HEK293T (cell line): ENCODE data around the gene TFF2.

Source experiments
- CTCF ChIA-PET: fragments of 350-600 bp; formaldehyde crosslinking; extraction: SDS; loops from one replicate; lab custom pipeline; 2021; ENCODE audit warnings: antibody characterized with exemption, inconsistent platforms; lab: Yijun Ruan, JAX
- POLR2A ChIA-PET: fragments of 350-600 bp; formaldehyde crosslinking; extraction: SDS; loops from one replicate; lab custom pipeline; 2020; ENCODE audit warnings: antibody characterized with exemption, inconsistent platforms; lab: Yijun Ruan, JAX
- DNase-seq: peaks from one replicate; pipeline ENCODE4 v3.0.0; 2012; ENCODE audit warnings: mixed read lengths; ENCODE audit errors: extremely low spot score
- ARNT ChIP-seq: fragments of 450-650 bp; IDR thresholded peaks from 2 replicates; pipeline ENCODE4 v1.6.1; 2017; ENCODE audit warnings: mild to moderate bottlenecking
- BHLHE40 ChIP-seq: fragments of 450-650 bp; IDR thresholded peaks from 2 replicates; pipeline ENCODE4 v1.6.1; 2016; ENCODE audit warnings: mild to moderate bottlenecking, moderate library complexity, borderline replicate concordance
- CTBP1 ChIP-seq: fragments of 450-650 bp; IDR thresholded peaks from 2 replicates; pipeline ENCODE4 v1.6.1; 2016; ENCODE audit warnings: borderline replicate concordance
- ELF4 ChIP-seq: fragments of 450-650 bp; IDR thresholded peaks from 2 replicates; pipeline ENCODE4 v1.6.1; 2017; ENCODE audit warnings: antibody characterized with exemption
- FOXA1 ChIP-seq: fragments of 450-650 bp; IDR thresholded peaks from 2 replicates; pipeline ENCODE4 v1.6.1; 2016; ENCODE audit warnings: mild to moderate bottlenecking
- FOXK2 ChIP-seq: fragments of 450-650 bp; IDR thresholded peaks from 2 replicates; pipeline ENCODE4 v1.6.1; 2016; ENCODE audit warnings: mild to moderate bottlenecking
- FOXM1 ChIP-seq: fragments of 450-650 bp; IDR thresholded peaks from 2 replicates; pipeline ENCODE4 v1.6.1; 2017; ENCODE audit warnings: mild to moderate bottlenecking, borderline replicate concordance
- HDGF ChIP-seq: fragments of 450-650 bp; IDR thresholded peaks from 2 replicates; pipeline ENCODE4 v1.6.1; 2017; ENCODE audit warnings: antibody characterized with exemption, borderline replicate concordance
- L3MBTL2 ChIP-seq: fragments of 450-650 bp; conservative IDR thresholded peaks from 2 replicates; pipeline ENCODE4 v1.6.1; 2016; ENCODE audit warnings: mild to moderate bottlenecking
- LEF1 ChIP-seq: fragments of 450-650 bp; IDR thresholded peaks from 2 replicates; pipeline ENCODE4 v1.6.1; 2017; ENCODE audit warnings: mild to moderate bottlenecking, borderline replicate concordance
- NFRKB ChIP-seq: fragments of 450-650 bp; IDR thresholded peaks from 2 replicates; pipeline ENCODE4 v1.6.1; 2016; ENCODE audit warnings: mild to moderate bottlenecking, moderate library complexity
- PKNOX1 ChIP-seq: fragments of 450-650 bp; IDR thresholded peaks from 2 replicates; pipeline ENCODE4 v1.6.1; 2016
- SP1 ChIP-seq: fragments of 450-650 bp; IDR thresholded peaks from 2 replicates; pipeline ENCODE4 v1.6.1; 2017
- SUZ12 ChIP-seq: fragments of 450-650 bp; IDR thresholded peaks from 2 replicates; pipeline ENCODE4 v1.6.1; 2016; ENCODE audit warnings: mild to moderate bottlenecking
- TARDBP ChIP-seq: fragments of 450-650 bp; IDR thresholded peaks from 2 replicates; pipeline ENCODE4 v1.6.1; 2016
- ZNF384 ChIP-seq: fragments of 450-650 bp; IDR thresholded peaks from 2 replicates; pipeline ENCODE4 v1.6.1; 2016

Gene TFF2

GRCh38 chr21:42303443-42303842, 47.4 kb downstream of the TFF2 start:
- no peak for DNase-seq
- ChIA-PET POLR2A (no interaction called here), CTCF (no interaction called here)
- TF ChIP-seq FOXA1 (no peak), FOXM1 (no peak), FOXK2 (no peak), ELF4 (no peak), BHLHE40 (no peak), L3MBTL2 (no peak)

DNA sequence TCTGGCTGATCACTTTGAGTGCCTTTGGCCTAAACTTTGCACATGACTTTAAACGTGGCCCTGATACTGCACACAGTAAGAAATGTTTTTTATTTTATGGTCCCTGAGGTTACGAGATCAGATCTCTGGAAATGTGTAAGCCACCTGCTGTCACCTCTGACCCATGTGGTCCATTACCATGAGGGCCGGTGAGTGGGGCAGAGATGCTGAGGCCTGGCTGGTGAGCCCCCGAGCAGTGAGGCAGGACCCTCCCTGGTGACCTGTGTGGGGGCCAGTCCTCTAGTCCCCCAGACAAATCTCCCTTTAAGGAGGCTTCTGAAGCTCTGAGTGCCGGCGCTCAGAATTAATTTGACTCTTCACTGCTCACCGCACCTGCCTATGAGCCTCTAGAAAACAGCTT, 48.0 kb downstream of the TFF2 start:
- TF ChIP-seq L3MBTL2, result no peak
- no peak for TF ChIP-seq ELF4
- CTCF ChIA-PET, result no interaction called here
- POLR2A ChIA-PET, result no interaction called here
- DNase-seq, result no peak

- CTCF ChIA-PET, result no interaction called here
- no peak for DNase-seq
These were observed 48.6 kb downstream of the TFF2 start for GRCh38 chr21:42302076-42302650.

DNA sequence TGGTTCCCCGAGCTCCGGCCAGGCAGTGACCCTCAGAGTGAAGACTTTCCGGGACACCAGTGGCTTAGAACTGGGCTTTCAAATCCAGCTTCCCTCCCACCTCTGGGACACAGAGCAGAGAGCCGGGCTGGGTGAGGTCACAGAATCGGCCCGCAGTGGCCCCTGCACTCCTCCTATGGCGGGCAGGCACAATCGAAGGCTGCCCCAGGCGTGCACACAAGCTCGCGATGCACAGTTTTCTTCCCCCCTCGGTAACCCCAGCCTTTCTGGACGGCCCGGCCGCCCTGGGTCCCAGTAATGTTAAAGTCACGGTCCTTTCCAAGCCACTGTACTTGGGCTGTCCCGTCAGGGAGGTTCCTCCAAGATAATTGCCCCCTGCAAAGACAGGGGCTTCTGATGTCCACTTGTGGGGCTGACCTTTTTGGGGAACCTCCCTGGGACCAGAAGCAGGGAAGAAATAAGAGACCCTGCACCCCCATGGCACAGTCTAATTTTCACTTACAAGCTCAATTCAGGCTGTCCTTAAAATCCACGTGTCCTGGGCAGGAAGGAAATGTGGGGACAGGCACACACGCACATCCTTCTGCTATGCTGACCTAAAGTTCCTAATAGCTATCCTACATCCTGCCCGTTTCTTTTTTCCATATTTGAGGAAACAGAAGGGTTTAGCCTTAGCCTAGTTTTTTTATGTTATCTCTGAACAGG, 49.3 kb downstream of the TFF2 start:
- CTCF ChIA-PET, result interaction anchor here (1.1 kb wide), 1 partner anchor 9 kb away, joined by 4 read pairs; no protein-coding TSS in a partner anchor
- no peak for DNase-seq
- TF ChIP-seq LEF1 (no peak), ARNT (no peak), NFRKB (no peak), SP1 (no peak), L3MBTL2 (no peak), ZNF384 (no peak), BHLHE40 (no peak), ELF4 (no peak), TARDBP (no peak), FOXM1 (no peak), HDGF (no peak), PKNOX1 (no peak), FOXK2 (no peak), SUZ12 (no peak)
- POLR2A ChIA-PET, result no interaction called here

More at GRCh38 chr21:42302076-42302650, 48.6 kb downstream of the TFF2 start:
- POLR2A ChIA-PET, result no interaction called here
- TF ChIP-seq SP1, result no peak
- TF ChIP-seq TARDBP, result no peak
- TF ChIP-seq ARNT, result no peak

GRCh38 chr21:42300956-42301355, 49.8 kb downstream of the TFF2 start:
- TF ChIP-seq ARNT (no peak), HDGF (no peak), LEF1 (no peak)
- ChIA-PET CTCF (interaction anchor here (1.1 kb wide), 1 partner anchor 9 kb away, joined by 4 read pairs; no protein-coding TSS in a partner anchor), POLR2A (interaction anchor here (0.5 kb wide), 1 partner anchor 567 kb away, joined by 3 read pairs; no protein-coding TSS in a partner anchor)
- no peak for DNase-seq

DNA sequence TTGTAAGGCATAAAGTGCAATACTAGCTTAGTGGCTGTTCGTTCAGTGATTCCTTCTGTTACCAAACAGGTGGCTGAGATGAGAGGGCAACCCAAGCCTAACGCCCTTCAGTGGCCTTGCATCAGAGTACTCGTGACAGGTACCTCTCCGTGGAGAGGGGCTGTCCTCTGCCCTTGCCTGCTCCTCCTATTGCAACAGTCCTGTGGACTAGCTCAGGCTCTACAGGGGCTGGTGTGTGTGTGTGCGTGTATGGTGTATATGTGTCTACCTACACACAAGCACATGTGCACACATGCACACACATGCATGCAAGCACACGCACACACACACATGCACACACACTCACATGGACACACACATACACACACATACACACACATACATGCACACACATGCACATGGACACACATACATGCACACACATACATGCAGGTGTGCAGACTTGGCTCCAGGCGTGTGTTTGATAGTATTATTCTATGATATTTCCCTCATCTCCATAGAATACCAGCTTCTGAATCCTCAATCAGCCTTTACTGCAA, 50.7 kb downstream of the TFF2 start:
- no peak for DNase-seq
- TF ChIP-seq FOXK2 (no peak), ARNT (no peak), HDGF (no peak), SP1 (no peak), PKNOX1 (no peak), ZNF384 (no peak), CTBP1 (no peak), LEF1 (no peak), SUZ12 (no peak)
- CTCF ChIA-PET, result no interaction called here
- POLR2A ChIA-PET, result no interaction called here

GRCh38 chr21:42299324-42300044, 51.3 kb downstream of the TFF2 start:
- CTCF ChIA-PET, result no interaction called here
- DNase-seq, result no peak
- POLR2A ChIA-PET, result no interaction called here
- TF ChIP-seq NFRKB, result no peak
- no peak for TF ChIP-seq FOXK2
- no peak for TF ChIP-seq ZNF384
- no peak for TF ChIP-seq SP1
- TF ChIP-seq L3MBTL2, result no peak
